Adrenal gland (tissue), 5 donors: Measurements from ENCODE around the gene AMDHD1.

Source experiments
- CTCF ChIP-seq, 6 experiments: fragments of 450-650 bp in 4 of 6; fragments of 200-600 bp in 2 of 6; sonication (generic) in 1 of 6; IDR thresholded peaks; 1 replicate in 5 of 6; 2 replicates in 1 of 6; pipeline versions ENCODE4 v1.5.1 to v1.8.0; 2016 to 2021; ENCODE audit warnings: antibody characterized with exemption in 6 of 6, mild to moderate bottlenecking in 2 of 6, moderate library complexity in 1 of 6
- POLR2A ChIP-seq, 2 donors: fragments of 450-650 bp; IDR thresholded peaks; one replicate each; pipeline ENCODE4 v1.6.1; 2017; ENCODE audit warnings: antibody characterized with exemption in 2 of 2, mild to moderate bottlenecking in 2 of 2, moderate library complexity in 1 of 2
- donor health status: DM: no; HTN: no; CAD: no.

- TF ChIP-seq CTCF (IDR thresholded peaks at IDR 0.05) (no peak), POLR2A (IDR thresholded peaks at IDR 0.05) (no peak)
These were observed 35.6 kb downstream of the AMDHD1 start for GRCh38 chr12:95978774-95979173.
